HepG2 (cell line): Measurements from ENCODE around the gene BTBD17. TPM values are rescaled to one million over a fixed set of nuclear protein-coding genes. Genes with fewer than 3 reads are reported as not detected.
A peak's percentile ranks its signal among the peaks of the same experiment; 100 is the strongest.

Experiments
- FOXK2 ChIP-seq: fragments of 450-650 bp; IDR thresholded peaks from 2 replicates; pipeline ENCODE4 v1.6.1; 2016
- FOXP1 ChIP-seq, 2 experiments: fragments of 450-650 bp in 1 of 2; IDR thresholded peaks; 2 replicates each; pipeline ENCODE4 v1.6.1; 2017 to 2018; ENCODE audit warnings: antibody characterized with exemption in 1 of 2
- GATAD1 ChIP-seq: IDR thresholded peaks from 2 replicates; pipeline ENCODE4 v1.6.1; 2016; ENCODE audit warnings: missing genetic modification reagents, missing compliant biosample characterization
- GTF2F1 ChIP-seq: fragments of 150-350 bp; IDR thresholded peaks from 2 replicates; pipeline ENCODE4 v1.6.1; 2014; ENCODE audit warnings: low read length
- KLF11 ChIP-seq: IDR thresholded peaks from 2 replicates; pipeline ENCODE4 v1.6.1; 2016; ENCODE audit warnings: missing compliant biosample characterization
- MAFG ChIP-seq: sonication (generic); formaldehyde crosslinking; IDR thresholded peaks from 2 replicates; pipeline ENCODE4 v1.5.1; 2020; ENCODE audit warnings: mild to moderate bottlenecking, missing genetic modification reagents
- PCBP1 ChIP-seq: fragments of 200-400 bp; formaldehyde crosslinking; IDR thresholded peaks from 2 replicates; pipeline ENCODE4 v1.6.1; 2017; ENCODE audit warnings: mild to moderate bottlenecking, low read depth, low read length, borderline replicate concordance
- PHB2 ChIP-seq: fragments of 450-650 bp; IDR thresholded peaks from 2 replicates; pipeline ENCODE4 v1.6.1; 2018; ENCODE audit not compliant: partially characterized antibody
- RNF219 ChIP-seq: sonication (generic); formaldehyde crosslinking; IDR thresholded peaks from 2 replicates; pipeline ENCODE4 v1.5.0; 2020; ENCODE audit warnings: mild to moderate bottlenecking, missing genetic modification reagents
- SNRNP70 ChIP-seq: fragments of 200-400 bp; formaldehyde crosslinking; IDR thresholded peaks from 2 replicates; pipeline ENCODE4 v1.6.1; 2017; ENCODE audit warnings: mild to moderate bottlenecking, low read depth, low read length, moderate library complexity
- TEAD3 ChIP-seq: optimal IDR thresholded peaks from 2 replicates; pipeline ENCODE3; 2016; ENCODE audit warnings: borderline replicate concordance
- TFE3 ChIP-seq: IDR thresholded peaks from 2 replicates; pipeline ENCODE4 v1.6.1; 2016
- ZFP36L2 ChIP-seq: sonication (generic); formaldehyde crosslinking; IDR thresholded peaks from 2 replicates; pipeline ENCODE4 v1.4.0; 2020; ENCODE audit warnings: missing genetic modification reagents
- ZFX ChIP-seq: sonication (generic); formaldehyde crosslinking; IDR thresholded peaks from 2 replicates; pipeline ENCODE4 v1.4.0; 2020; ENCODE audit warnings: mild to moderate bottlenecking, low read depth, missing genetic modification reagents, moderate library complexity
- ZKSCAN1 ChIP-seq: fragments of 150-350 bp; IDR thresholded peaks from 2 replicates; pipeline ENCODE4 v1.6.1; 2014; ENCODE audit warnings: low read length
- ZNF253 ChIP-seq: sonication (generic); formaldehyde crosslinking; IDR thresholded peaks from 2 replicates; pipeline ENCODE4 v1.8.0; 2022; ENCODE audit warnings: mild to moderate bottlenecking, missing genetic modification reagents, borderline replicate concordance
- ZNF44 ChIP-seq: sonication (generic); formaldehyde crosslinking; IDR thresholded peaks from 2 replicates; pipeline ENCODE4 v1.5.1; 2020; ENCODE audit warnings: mild to moderate bottlenecking, missing genetic modification reagents
- ZNF460 ChIP-seq: sonication (generic); formaldehyde crosslinking; IDR thresholded peaks from 2 replicates; pipeline ENCODE4 v1.5.1; 2020; ENCODE audit warnings: missing genetic modification reagents, mild to moderate bottlenecking, borderline replicate concordance
- ZNF652 ChIP-seq: IDR thresholded peaks from 2 replicates; pipeline ENCODE4 v1.6.1; 2016; ENCODE audit warnings: low read depth, borderline replicate concordance
- ZNF670 ChIP-seq: sonication (generic); formaldehyde crosslinking; IDR thresholded peaks from 2 replicates; pipeline ENCODE4 v1.8.0; 2022; ENCODE audit warnings: mild to moderate bottlenecking, missing genetic modification reagents, borderline replicate concordance
- ZNF772 ChIP-seq: sonication (generic); formaldehyde crosslinking; IDR thresholded peaks from 2 replicates; pipeline ENCODE4 v1.5.0; 2020; ENCODE audit warnings: mild to moderate bottlenecking, missing genetic modification reagents
- ZNF883 ChIP-seq: sonication (generic); formaldehyde crosslinking; IDR thresholded peaks from 2 replicates; pipeline ENCODE4 v1.5.1; 2020; ENCODE audit warnings: mild to moderate bottlenecking, missing genetic modification reagents; ENCODE audit errors: not compliant biosample characterization
- ZSCAN31 ChIP-seq: sonication (generic); formaldehyde crosslinking; IDR thresholded peaks from 2 replicates; pipeline ENCODE4 v1.5.0; 2020; ENCODE audit warnings: low read depth, mild to moderate bottlenecking, missing genetic modification reagents
- polyA plus RNA-seq, 8 experiments: library from polyadenylated mRNA; depleted of rRNA in 3 of 8; stranded (reverse) in 7 of 8; unstranded in 1 of 8; fragments of >200 nt; fragmentation: Illumina TruSeq in 4 of 8; extraction: Trizol in 4 of 8; gene quantifications; 2 replicates each; pipeline versions ENCODE4 v1.2.1 to v1.2.3, GENCODE V29; 2011 to 2016; ENCODE audit warnings: low read depth in 4 of 8, missing spikeins in 1 of 8, mixed read lengths in 1 of 8; ENCODE audit not compliant: insufficient read depth in 1 of 8
- total RNA-seq, 5 experiments: library from RNA; depleted of rRNA; stranded (reverse); fragments of >200 nt; fragmentation: Illumina TruSeq; extraction: Trizol; gene quantifications; 2 replicates each; pipeline ENCODE4 v1.2.3, GENCODE V29; 2016; ENCODE audit warnings: low read depth in 1 of 5
- TF ChIP-seq, protein P1 (sequence below): sonication (generic); formaldehyde crosslinking; IDR thresholded peaks from 2 replicates; pipeline ENCODE4 v1.9.0; 2021; ENCODE audit warnings: missing genetic modification reagents, borderline replicate concordance
- TF ChIP-seq, protein P2 (sequence below): sonication (generic); formaldehyde crosslinking; IDR thresholded peaks from 2 replicates; pipeline ENCODE4 v1.4.0; 2020; ENCODE audit warnings: missing genetic modification reagents

BTBD17 gene
- total and polyA plus RNA-seq, 2 of the 13 experiments (the other 11 are each of a cell fraction or from before 2014, with no cell fraction given): not detected

- TF ChIP-seq ZNF883 (CRISPR knock-in tag) (no peak), TEAD3 (CRISPR knock-in tag) (peak; percentile 58), ZNF44 (CRISPR knock-in tag) (no peak), GTF2F1 (no peak), GATAD1 (CRISPR knock-in tag) (no peak), ZFP36L2 (no peak), PHB2 (no peak), ZNF652 (no peak), FOXK2 (no peak), ZNF460 (CRISPR knock-in tag) (no peak), SNRNP70 (no peak), KLF11 (no peak), ZFX (CRISPR knock-in tag) (peak; percentile 52; the same call in 1 of the 2 replicates), TFE3 (no peak), ZNF670 (CRISPR knock-in tag) (no peak), ZKSCAN1 (no peak; the same call in 1 of the 2 replicates), RNF219 (CRISPR knock-in tag) (no peak), ZSCAN31 (CRISPR knock-in tag) (no peak), MAFG (no peak), FOXP1 (IDR thresholded peaks at IDR 0.05) (no peak), FOXP1 (CRISPR knock-in tag; IDR thresholded peaks at IDR 0.05) (no peak), ZNF772 (CRISPR knock-in tag) (no peak), ZNF253 (no peak), PCBP1 (no peak)
- TF ChIP-seq, protein P1, sequence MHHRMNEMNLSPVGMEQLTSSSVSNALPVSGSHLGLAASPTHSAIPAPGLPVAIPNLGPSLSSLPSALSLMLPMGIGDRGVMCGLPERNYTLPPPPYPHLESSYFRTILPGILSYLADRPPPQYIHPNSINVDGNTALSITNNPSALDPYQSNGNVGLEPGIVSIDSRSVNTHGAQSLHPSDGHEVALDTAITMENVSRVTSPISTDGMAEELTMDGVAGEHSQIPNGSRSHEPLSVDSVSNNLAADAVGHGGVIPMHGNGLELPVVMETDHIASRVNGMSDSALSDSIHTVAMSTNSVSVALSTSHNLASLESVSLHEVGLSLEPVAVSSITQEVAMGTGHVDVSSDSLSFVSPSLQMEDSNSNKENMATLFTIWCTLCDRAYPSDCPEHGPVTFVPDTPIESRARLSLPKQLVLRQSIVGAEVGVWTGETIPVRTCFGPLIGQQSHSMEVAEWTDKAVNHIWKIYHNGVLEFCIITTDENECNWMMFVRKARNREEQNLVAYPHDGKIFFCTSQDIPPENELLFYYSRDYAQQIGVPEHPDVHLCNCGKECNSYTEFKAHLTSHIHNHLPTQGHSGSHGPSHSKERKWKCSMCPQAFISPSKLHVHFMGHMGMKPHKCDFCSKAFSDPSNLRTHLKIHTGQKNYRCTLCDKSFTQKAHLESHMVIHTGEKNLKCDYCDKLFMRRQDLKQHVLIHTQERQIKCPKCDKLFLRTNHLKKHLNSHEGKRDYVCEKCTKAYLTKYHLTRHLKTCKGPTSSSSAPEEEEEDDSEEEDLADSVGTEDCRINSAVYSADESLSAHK: no peak
- TF ChIP-seq, protein P2, sequence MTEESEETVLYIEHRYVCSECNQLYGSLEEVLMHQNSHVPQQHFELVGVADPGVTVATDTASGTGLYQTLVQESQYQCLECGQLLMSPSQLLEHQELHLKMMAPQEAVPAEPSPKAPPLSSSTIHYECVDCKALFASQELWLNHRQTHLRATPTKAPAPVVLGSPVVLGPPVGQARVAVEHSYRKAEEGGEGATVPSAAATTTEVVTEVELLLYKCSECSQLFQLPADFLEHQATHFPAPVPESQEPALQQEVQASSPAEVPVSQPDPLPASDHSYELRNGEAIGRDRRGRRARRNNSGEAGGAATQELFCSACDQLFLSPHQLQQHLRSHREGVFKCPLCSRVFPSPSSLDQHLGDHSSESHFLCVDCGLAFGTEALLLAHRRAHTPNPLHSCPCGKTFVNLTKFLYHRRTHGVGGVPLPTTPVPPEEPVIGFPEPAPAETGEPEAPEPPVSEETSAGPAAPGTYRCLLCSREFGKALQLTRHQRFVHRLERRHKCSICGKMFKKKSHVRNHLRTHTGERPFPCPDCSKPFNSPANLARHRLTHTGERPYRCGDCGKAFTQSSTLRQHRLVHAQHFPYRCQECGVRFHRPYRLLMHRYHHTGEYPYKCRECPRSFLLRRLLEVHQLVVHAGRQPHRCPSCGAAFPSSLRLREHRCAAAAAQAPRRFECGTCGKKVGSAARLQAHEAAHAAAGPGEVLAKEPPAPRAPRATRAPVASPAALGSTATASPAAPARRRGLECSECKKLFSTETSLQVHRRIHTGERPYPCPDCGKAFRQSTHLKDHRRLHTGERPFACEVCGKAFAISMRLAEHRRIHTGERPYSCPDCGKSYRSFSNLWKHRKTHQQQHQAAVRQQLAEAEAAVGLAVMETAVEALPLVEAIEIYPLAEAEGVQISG (CRISPR knock-in tag): no peak
These were observed 7.5 kb downstream of the BTBD17 start (continued) for GRCh38 chr17:74354123-74354522.
